Lower leg skin (tissue), 4 donors: ENCODE results near the gene EXTL1. TPM values are rescaled to one million over a fixed set of nuclear protein-coding genes. Genes with fewer than 3 reads are reported as not detected.
A peak's percentile ranks its signal among the peaks of the same experiment; 100 is the strongest.

Source experiments
- DNase-seq, 2 donors: peaks; one replicate each; pipeline ENCODE4 v3.0.0-alpha.2; 2019; ENCODE audit warnings: low spot score in 2 of 2
- H3K4me3 ChIP-seq: fragments of 200-600 bp; sonication (generic); 2 replicates; pipeline ENCODE4 v1.5.1; 2017; ENCODE audit warnings: mild to moderate bottlenecking, low read depth; ENCODE audit not compliant: poor library complexity, severe bottlenecking
- POLR2A ChIP-seq, 2 donors: fragments of 450-650 bp; IDR thresholded peaks; one replicate each; pipeline ENCODE4 v1.6.1; 2016 to 2017; ENCODE audit warnings: antibody characterized with exemption in 2 of 2, mild to moderate bottlenecking in 1 of 2, moderate library complexity in 1 of 2
- WGBS, 2 donors: methylation state at CpG; one replicate each; pipeline ENCODE4 v1.1.5; 2018; 5-methylcytosine and 5-hydroxymethylcytosine counted together
- intact Hi-C: fragments of 100-400 bp; cut with DNase I; formaldehyde crosslinking; loops from one replicate; pipeline ENCODE4 v1.15.0; 2023; ENCODE audit warnings: low total_unique reads
- total RNA-seq, 4 donors: library from RNA; depleted of rRNA; stranded (reverse); fragments of >200 nt; gene quantifications; one replicate each; pipeline ENCODE4 v1.1.0, GENCODE V29; 2016
- TF ChIP-seq, protein P1 (sequence below), 3 donors: fragments of 450-650 bp; IDR thresholded peaks; one replicate each; pipeline ENCODE4 v1.5.1; 2016; ENCODE audit warnings: antibody characterized with exemption in 3 of 3, mild to moderate bottlenecking in 3 of 3, moderate library complexity in 2 of 3

Gene EXTL1
- total RNA-seq, 4 donors from 2014 or later: 0.34 to 3.9 (median 2.2) TPM

DNA sequence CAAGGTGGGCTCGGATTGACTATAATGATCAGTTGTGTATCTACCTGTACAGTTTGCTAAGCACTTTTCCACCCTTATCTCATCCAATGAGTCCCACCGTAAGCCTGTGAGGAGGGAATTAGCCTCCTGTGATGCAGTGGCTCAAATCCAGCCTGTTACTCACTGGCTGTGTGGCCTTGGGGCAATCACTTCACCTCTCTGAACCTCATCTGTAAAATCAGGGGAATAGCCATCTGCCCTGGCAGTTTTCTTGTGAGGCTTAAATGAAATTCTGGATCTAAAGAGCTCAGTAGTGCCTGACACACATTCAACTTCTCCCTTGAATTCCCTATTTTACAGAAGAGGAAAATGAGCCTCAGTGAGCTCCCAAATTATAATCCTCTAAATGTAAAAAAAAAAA is 7.4 kb upstream of the EXTL1 start:
- DNase-seq: no peak
- no peak overlapping the region for H3K4me3 ChIP-seq
- intact Hi-C loops: no loop called here
- no peak for TF ChIP-seq POLR2A (IDR thresholded peaks at IDR 0.05)
- TF ChIP-seq, protein P1, sequence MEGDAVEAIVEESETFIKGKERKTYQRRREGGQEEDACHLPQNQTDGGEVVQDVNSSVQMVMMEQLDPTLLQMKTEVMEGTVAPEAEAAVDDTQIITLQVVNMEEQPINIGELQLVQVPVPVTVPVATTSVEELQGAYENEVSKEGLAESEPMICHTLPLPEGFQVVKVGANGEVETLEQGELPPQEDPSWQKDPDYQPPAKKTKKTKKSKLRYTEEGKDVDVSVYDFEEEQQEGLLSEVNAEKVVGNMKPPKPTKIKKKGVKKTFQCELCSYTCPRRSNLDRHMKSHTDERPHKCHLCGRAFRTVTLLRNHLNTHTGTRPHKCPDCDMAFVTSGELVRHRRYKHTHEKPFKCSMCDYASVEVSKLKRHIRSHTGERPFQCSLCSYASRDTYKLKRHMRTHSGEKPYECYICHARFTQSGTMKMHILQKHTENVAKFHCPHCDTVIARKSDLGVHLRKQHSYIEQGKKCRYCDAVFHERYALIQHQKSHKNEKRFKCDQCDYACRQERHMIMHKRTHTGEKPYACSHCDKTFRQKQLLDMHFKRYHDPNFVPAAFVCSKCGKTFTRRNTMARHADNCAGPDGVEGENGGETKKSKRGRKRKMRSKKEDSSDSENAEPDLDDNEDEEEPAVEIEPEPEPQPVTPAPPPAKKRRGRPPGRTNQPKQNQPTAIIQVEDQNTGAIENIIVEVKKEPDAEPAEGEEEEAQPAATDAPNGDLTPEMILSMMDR (IDR thresholded peaks at IDR 0.05): no peak
- 83 to 84% methylated on average over 2 of the region's 2 CpGs for WGBS, 2 donors

DNA sequence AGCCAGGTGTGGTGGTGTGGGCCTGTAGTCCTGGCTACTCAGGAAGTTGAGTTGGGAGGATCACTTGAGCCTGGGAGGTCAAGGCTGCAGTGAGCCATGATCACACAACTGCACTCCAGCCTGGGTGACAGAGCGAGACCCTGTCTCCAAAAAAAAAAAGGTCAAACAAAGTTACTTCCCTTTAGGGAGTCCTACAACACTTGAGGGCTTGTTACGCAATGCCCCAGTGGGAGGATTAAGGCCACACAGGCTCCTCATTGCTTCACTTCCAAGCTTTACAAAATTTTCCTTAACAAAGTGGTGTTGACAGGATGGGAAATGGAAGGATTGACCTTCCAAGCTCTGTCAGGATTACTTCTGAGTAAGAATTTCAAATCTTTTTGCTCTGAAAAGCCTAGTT is 6.2 kb upstream of the EXTL1 start:
- DNase-seq: peak in 1 of 2 donors; percentile 47
- 70 to 81% methylated on average over 2 of the region's 2 CpGs for WGBS, 2 donors
- TF ChIP-seq POLR2A (IDR thresholded peaks at IDR 0.05): no peak
- TF ChIP-seq, protein P1 (IDR thresholded peaks at IDR 0.05): no peak
- no peak overlapping the region for H3K4me3 ChIP-seq
- intact Hi-C loops: no loop called here

DNA sequence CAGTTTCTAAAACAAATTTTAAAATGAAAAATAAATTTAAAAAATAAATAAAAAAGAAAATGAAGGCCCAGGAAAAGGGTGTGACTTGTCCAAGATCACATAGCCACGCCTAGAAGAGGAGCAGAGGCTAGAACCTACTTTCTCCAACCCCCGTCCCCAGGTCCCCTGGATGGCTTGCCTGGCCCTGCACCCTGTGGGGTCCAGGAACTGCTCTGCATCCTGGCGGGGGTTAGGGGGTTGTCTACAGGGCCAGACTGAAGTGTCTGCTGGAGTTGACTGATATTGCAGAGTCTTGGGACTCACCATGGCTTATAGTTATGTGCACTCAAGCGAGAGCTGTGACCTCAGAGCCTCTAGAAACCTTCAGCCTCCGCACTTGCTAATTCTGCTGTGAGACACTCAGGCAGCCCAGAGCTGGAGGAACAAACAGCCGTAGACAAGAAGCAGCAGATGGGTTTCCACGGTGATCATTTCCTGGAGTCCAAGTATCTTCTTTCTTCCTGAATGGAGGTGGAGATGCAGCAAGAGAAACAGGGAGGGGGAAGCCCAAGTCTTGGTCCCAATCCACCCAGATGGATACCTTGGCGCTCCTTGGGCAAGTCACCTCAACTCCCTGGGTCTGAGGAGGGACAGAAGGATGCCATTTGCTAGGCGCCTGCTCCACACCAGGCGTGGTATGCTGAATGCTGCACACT is 5.2 kb upstream of the EXTL1 start:
- no peak for DNase-seq
- H3K4me3 ChIP-seq: no peak overlapping the region
- intact Hi-C loops: no loop called here
- TF ChIP-seq POLR2A (IDR thresholded peaks at IDR 0.05): no peak
- TF ChIP-seq, protein P1 (IDR thresholded peaks at IDR 0.05): no peak
- WGBS, 2 donors: 71 to 74% methylated on average over 10 of the region's 10 CpGs

DNA sequence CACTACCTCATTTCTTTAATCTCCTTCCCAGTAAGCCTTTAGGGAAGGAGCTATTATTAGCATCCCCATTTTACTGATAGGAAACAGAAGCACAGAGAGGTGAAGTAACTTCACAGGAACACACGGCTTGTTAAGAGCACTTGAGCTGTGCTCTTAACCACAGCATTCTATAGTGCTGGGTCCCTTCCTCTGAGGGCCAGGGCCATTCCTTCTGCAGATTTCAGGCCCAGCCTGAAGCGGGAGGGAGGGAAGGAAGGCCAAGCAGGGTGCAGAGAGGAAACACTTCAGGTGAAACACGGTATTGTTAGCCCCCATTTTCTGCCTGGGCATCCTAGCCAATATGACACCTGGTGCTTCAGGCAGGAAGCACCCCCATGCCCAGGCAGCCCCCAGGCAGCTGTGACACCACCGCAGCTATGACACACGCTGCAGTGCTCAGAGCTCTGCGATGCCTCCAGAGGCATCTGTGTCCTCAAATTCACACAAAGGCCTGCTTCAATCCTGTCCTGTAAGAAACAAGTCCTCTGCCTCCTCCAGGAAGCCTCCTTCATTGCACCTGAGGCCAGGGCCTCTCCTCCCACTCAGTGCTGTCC is 4.5 kb upstream of the EXTL1 start:
- WGBS, 2 donors: 68 to 78% methylated on average over 6 of the region's 6 CpGs
- TF ChIP-seq, protein P1 (IDR thresholded peaks at IDR 0.05): no peak
- no peak for TF ChIP-seq POLR2A (IDR thresholded peaks at IDR 0.05)
- H3K4me3 ChIP-seq: no peak overlapping the region
- intact Hi-C loops: no loop called here
- no peak for DNase-seq

DNA sequence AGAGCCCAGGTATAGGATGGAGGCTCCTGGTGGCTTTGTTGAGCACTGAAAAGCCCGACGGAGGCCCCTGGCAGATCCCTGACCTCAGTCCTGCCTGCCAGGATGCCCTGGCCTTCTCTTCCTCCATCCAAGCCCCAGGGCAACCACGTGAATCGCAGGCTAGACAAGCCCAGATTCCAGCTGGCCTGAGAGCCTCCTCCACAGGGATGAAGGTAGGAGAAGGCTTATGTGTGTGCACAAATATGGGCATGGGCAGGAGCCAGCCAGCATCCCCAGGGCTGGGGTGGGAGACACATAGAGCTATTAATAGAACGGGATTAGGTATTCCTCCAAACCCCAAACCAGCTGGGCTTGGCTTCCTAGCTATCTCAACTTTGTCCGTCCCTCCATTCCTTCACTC is 4.0 kb upstream of the EXTL1 start:
- DNase-seq: no peak
- WGBS, 2 donors: 52 to 60% methylated on average over 6 of the region's 6 CpGs
- no peak for TF ChIP-seq POLR2A (IDR thresholded peaks at IDR 0.05)
- TF ChIP-seq, protein P1 (IDR thresholded peaks at IDR 0.05): no peak
- intact Hi-C loops: no loop called here
- no peak overlapping the region for H3K4me3 ChIP-seq
